ENCODE data around the gene AGGF1.

- TF ChIP-seq EP300 (conservative IDR thresholded peaks at IDR 0.05; ENCODE audit: poor library complexity, severe bottlenecking) (no peak), CTCF (IDR thresholded peaks at IDR 0.05; ENCODE audit: poor library complexity, severe bottlenecking) (no peak), POLR2AphosphoS5 (IDR thresholded peaks at IDR 0.05) (no peak), TAF1 (IDR thresholded peaks at IDR 0.05; ENCODE audit: low read depth) (no peak), EZH2 (IDR thresholded peaks at IDR 0.05; ENCODE audit: borderline replicate concordance, insufficient read depth, low read length, poor library complexity, severe bottlenecking) (no peak), SMC3 (conservative IDR thresholded peaks at IDR 0.05; ENCODE audit: poor library complexity) (no peak)
These were observed 1.7 kb downstream of the AGGF1 start for GRCh38 chr5:77031891-77032290.

Measured in neural cell (in vitro differentiated cells).